Endothelial cell of umbilical vein (primary cell): ENCODE data around the gene CHRM2. TPM values are rescaled to one million over a fixed set of nuclear protein-coding genes. Genes with fewer than 3 reads are reported as not detected.
A peak's percentile ranks its signal among the peaks of the same experiment; 100 is the strongest.

ENCODE experiments used
- BruUV-seq: library from RNA; stranded (reverse); fragments of 400-500 nt; replicated peaks from 2 replicates; lab custom pipeline; 2021; lab: Mats Ljungman, UMichigan
- CTCF ChIA-PET: fragments of 300-600, 350-600 bp; sonication (Branson Sonifier 250); formaldehyde crosslinking; loops from one replicate; lab custom pipeline; 2021; ENCODE audit warnings: antibody characterized with exemption, inconsistent platforms; lab: Charles Lee
- POLR2A ChIA-PET: fragments of 300-600, 350-600 bp; sonication (Branson Sonifier 250); formaldehyde crosslinking; loops from one replicate; lab custom pipeline; 2021; ENCODE audit warnings: antibody characterized with exemption, inconsistent platforms; lab: Charles Lee
- DNase-seq: peaks from one replicate; pipeline ENCODE4 v3.0.0-alpha.2; 2011; ENCODE audit warnings: low read depth, low spot score
- FAIRE-seq: peaks from 2 replicates; lab custom pipeline; 2011; peaks lifted over from hg19 to GRCh38; lab: Jason Lieb, UNC
- H2AFZ ChIP-seq: 2 replicates; pipeline ENCODE4 v1.6.0; 2012; ENCODE audit warnings: low read depth, low read length, control low read depth, inconsistent platforms
- H3K27ac ChIP-seq: 2 replicates; pipeline ENCODE4 v1.5.1; 2011; ENCODE audit warnings: low read depth, mild to moderate bottlenecking, control low read depth, low read length, moderate library complexity; ENCODE audit not compliant: insufficient read depth
- H3K27me3 ChIP-seq, 2 experiments: 2 replicates each; pipeline versions ENCODE4 v1.6.0 to v1.6.1; 2011; ENCODE audit warnings: low read length in 2 of 2, mixed read lengths in 1 of 2; ENCODE audit not compliant: control insufficient read depth in 2 of 2, insufficient read depth in 2 of 2
- H3K36me3 ChIP-seq, 2 experiments: 2 replicates in 1 of 2; 3 replicates in 1 of 2; pipeline ENCODE4 v1.5.1; 2011; ENCODE audit warnings: low read length in 2 of 2, mild to moderate bottlenecking in 1 of 2, moderate library complexity in 1 of 2; ENCODE audit not compliant: control insufficient read depth in 2 of 2, insufficient read depth in 2 of 2; ENCODE audit errors: extremely low read depth in 1 of 2
- H3K4me1 ChIP-seq: 3 replicates; pipeline ENCODE4 v1.5.1; 2011; ENCODE audit warnings: mild to moderate bottlenecking, low read length; ENCODE audit not compliant: control insufficient read depth, insufficient read depth; ENCODE audit errors: extremely low read depth
- H3K4me2 ChIP-seq: 2 replicates; pipeline ENCODE4 v1.6.1; 2011; ENCODE audit warnings: low read length, control low read depth, mixed read lengths; ENCODE audit not compliant: insufficient read depth
- H3K4me3 ChIP-seq, 3 experiments: fragments of 200-600 bp in 1 of 3; sonication (generic), shearing (Covaris generic) in 1 of 3; replicated peaks in 1 of 3; 2 replicates each; pipeline ENCODE4 v1.5.1; 2011 to 2016; ENCODE audit warnings: control low read depth in 3 of 3, low read length in 3 of 3, mild to moderate bottlenecking in 2 of 3, inconsistent platforms in 1 of 3, low read depth in 1 of 3, moderate library complexity in 1 of 3; ENCODE audit not compliant: insufficient read depth in 1 of 3
- H3K79me2 ChIP-seq: 2 replicates; pipeline ENCODE4 v1.6.0; 2012; ENCODE audit warnings: low read length, inconsistent platforms; ENCODE audit not compliant: control insufficient read depth, insufficient read depth
- H3K9ac ChIP-seq: replicated peaks from 2 replicates; pipeline ENCODE3; 2011; ENCODE audit warnings: low read length, control low read depth; ENCODE audit not compliant: insufficient read depth; ENCODE audit errors: extremely low read depth
- H3K9me1 ChIP-seq: replicated peaks from 3 replicates; pipeline ENCODE4 v1.6.0; 2011; ENCODE audit warnings: mild to moderate bottlenecking, low read length; ENCODE audit not compliant: control insufficient read depth, insufficient read depth; ENCODE audit errors: extremely low read depth
- H3K9me3 ChIP-seq: replicated peaks from 2 replicates; pipeline ENCODE4 v1.5.1; 2012; ENCODE audit warnings: low read length, inconsistent platforms; ENCODE audit not compliant: control insufficient read depth, insufficient read depth
- H4K20me1 ChIP-seq: replicated peaks from 2 replicates; pipeline ENCODE3; 2011; ENCODE audit warnings: mild to moderate bottlenecking, low read length; ENCODE audit not compliant: control insufficient read depth, insufficient read depth; ENCODE audit errors: extremely low read depth
- EZH2 ChIP-seq: IDR thresholded peaks from 2 replicates; pipeline ENCODE4 v1.6.1; 2012; ENCODE audit warnings: borderline replicate concordance, low read depth, mild to moderate bottlenecking, moderate library complexity, low read length, inconsistent platforms; ENCODE audit not compliant: severe bottlenecking
- FOS ChIP-seq: IDR thresholded peaks from 2 replicates; pipeline ENCODE4 v1.6.1; 2011; ENCODE audit warnings: mild to moderate bottlenecking, low read length, moderate library complexity, borderline replicate concordance; ENCODE audit not compliant: insufficient read depth
- GATA2 ChIP-seq: IDR thresholded peaks from 2 replicates; pipeline ENCODE4 v1.7.0; 2011; ENCODE audit warnings: low read depth, mild to moderate bottlenecking, moderate library complexity, mixed read lengths, low read length; ENCODE audit not compliant: insufficient read length, insufficient read depth
- JUN ChIP-seq: IDR thresholded peaks from 2 replicates; pipeline ENCODE4 v1.6.1; 2011; ENCODE audit warnings: borderline replicate concordance, low read depth; ENCODE audit not compliant: insufficient read length, insufficient read depth
- MYC ChIP-seq: IDR thresholded peaks from one replicate; pipeline ENCODE4 v1.6.1; 2011; ENCODE audit warnings: mild to moderate bottlenecking, low read depth, low read length
- POLR2A ChIP-seq: IDR thresholded peaks from 2 replicates; pipeline ENCODE4 v1.6.1; 2012; ENCODE audit warnings: low read depth, mild to moderate bottlenecking, control low read depth, low read length
- POLR2AphosphoS5 ChIP-seq: IDR thresholded peaks from 2 replicates; pipeline ENCODE4 v1.6.1; 2012; ENCODE audit warnings: low read depth, mild to moderate bottlenecking, control low read depth, low read length, moderate library complexity; ENCODE audit not compliant: insufficient read depth
- dilution Hi-C: fragments of 300-500 bp; cut with MboI; formaldehyde crosslinking; loops from one replicate; pipeline ENCODE4 v1.15.0; 2019; ENCODE audit warnings: low sequenced_read_pairs; ENCODE audit not compliant: extremely low pct_ligation_motif_present
- intact Hi-C: fragments of 100-400 bp; cut with micrococcal nuclease; formaldehyde crosslinking; loops from one replicate; pipeline ENCODE4 v1.10.0; 2022
- polyA plus RNA-seq, 4 experiments: library from polyadenylated mRNA; depleted of rRNA in 3 of 4; stranded (reverse) in 3 of 4; unstranded in 1 of 4; fragments of >200 nt; gene quantifications; 2 replicates each; pipeline versions ENCODE4 v1.2.1 to v1.2.3, GENCODE V29; 2011 to 2012; ENCODE audit warnings: missing spikeins in 1 of 4
- total RNA-seq: library from RNA; stranded (reverse); gene quantifications from 2 replicates; pipeline ENCODE4 v1.2.3, GENCODE V29; 2021
- TF ChIP-seq, protein P1 (sequence below): IDR thresholded peaks from 2 replicates; pipeline ENCODE4 v1.6.1; 2011; ENCODE audit not compliant: insufficient read depth, insufficient read length
- TF ChIP-seq, protein P2 (sequence below), 2 donors: IDR thresholded peaks; 1 replicate in 1 of 2; 2 replicates in 1 of 2; pipeline ENCODE4 v1.5.1; 2011; ENCODE audit warnings: low read length in 2 of 2, mild to moderate bottlenecking in 2 of 2, moderate library complexity in 2 of 2, control low read depth in 1 of 2, inconsistent platforms in 1 of 2, low read depth in 1 of 2; ENCODE audit not compliant: insufficient read depth in 1 of 2; ENCODE audit errors: extremely low read depth in 1 of 2

The CHRM2 gene
- total and polyA plus RNA-seq, 2 donors (not counting 3 experiments of a cell fraction or from before 2014, with no cell fraction given) = not detected

- Histone ChIP-seq H4K20me1 (no peaks in the 10 kb centered on the region), H3K27ac (peak overlapping the region; percentile 70), H2AFZ (no peak overlapping the region), H3K4me3 (peak overlapping the region in 1 of 3 experiments; percentile 43), H3K9ac (peak overlapping the region; percentile 39), H3K27me3 (no peaks in the 10 kb centered on the region), H3K79me2 (no peaks in the 10 kb centered on the region), H3K4me2 (peak overlapping the region; percentile 83), H3K9me1 (no peaks in the 10 kb centered on the region), H3K36me3 (no peaks in the 10 kb centered on the region), H3K9me3 (no peaks in the 10 kb centered on the region), H3K4me1 (peaks cover 32% of the 10 kb centered on the region)
- dilution Hi-C loops = no loop called here
- intact Hi-C loops = loop anchor here (1.0 to 5.0 kb wide), 3 partner anchors 31 to 667 kb away; no protein-coding TSS in a partner anchor
- DNase-seq (peak; percentile 95), FAIRE-seq (peak; percentile 90)
- CTCF ChIA-PET = interaction anchor here (0.8 to 2.5 kb wide), 13 partner anchors 10 to 666 kb away, joined by 3 to 20 read pairs (median 4); partner anchors contain the start of gene CHRM2
- TF ChIP-seq MYC (no peak), JUN (peak; percentile 81), FOS (peak; percentile 68), GATA2 (peak; percentile 85), POLR2AphosphoS5 (peak; percentile 37)
- TF ChIP-seq, protein P1, sequence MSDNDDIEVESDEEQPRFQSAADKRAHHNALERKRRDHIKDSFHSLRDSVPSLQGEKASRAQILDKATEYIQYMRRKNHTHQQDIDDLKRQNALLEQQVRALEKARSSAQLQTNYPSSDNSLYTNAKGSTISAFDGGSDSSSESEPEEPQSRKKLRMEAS = no peak
- BruUV-seq = no TSS peak
- POLR2A ChIA-PET = interaction anchor here (0.6 to 0.9 kb wide), 3 partner anchors 13 to 32 kb away, joined by 3 to 4 read pairs (median 3); no protein-coding TSS in a partner anchor
Observed at GRCh38 chr7:136925556-136925955, 57.1 kb downstream of the CHRM2 start.

- no peaks in the 10 kb centered on the region for H3K9me3 ChIP-seq
- POLR2A ChIA-PET = no interaction called here
- H2AFZ ChIP-seq = no peak overlapping the region
- no peak for DNase-seq
- no peaks in the 10 kb centered on the region for H4K20me1 ChIP-seq
- H3K9me1 ChIP-seq = no peaks in the 10 kb centered on the region
- H3K79me2 ChIP-seq = no peaks in the 10 kb centered on the region
- peaks cover 14% of the 10 kb centered on the region for H3K4me1 ChIP-seq
- no peak for FAIRE-seq
- no peak overlapping the region for H3K4me2 ChIP-seq
- no peaks in the 10 kb centered on the region for H3K27me3 ChIP-seq
- no peak overlapping the region for H3K27ac ChIP-seq
- dilution Hi-C loops = no loop called here
- no peak overlapping the region for H3K4me3 ChIP-seq
- BruUV-seq = no TSS peak
- intact Hi-C loops = no loop called here
- CTCF ChIA-PET = no interaction called here
- no peak overlapping the region for H3K9ac ChIP-seq
- no peaks in the 10 kb centered on the region for H3K36me3 ChIP-seq
- TF ChIP-seq FOS = no peak
- TF ChIP-seq POLR2A = no peak
- TF ChIP-seq GATA2 = no peak
- no peak for TF ChIP-seq EZH2
- no peak for TF ChIP-seq JUN
- no peak for TF ChIP-seq MYC
- TF ChIP-seq, protein P1 = no peak
- TF ChIP-seq POLR2AphosphoS5 = no peak
- TF ChIP-seq, protein P2, sequence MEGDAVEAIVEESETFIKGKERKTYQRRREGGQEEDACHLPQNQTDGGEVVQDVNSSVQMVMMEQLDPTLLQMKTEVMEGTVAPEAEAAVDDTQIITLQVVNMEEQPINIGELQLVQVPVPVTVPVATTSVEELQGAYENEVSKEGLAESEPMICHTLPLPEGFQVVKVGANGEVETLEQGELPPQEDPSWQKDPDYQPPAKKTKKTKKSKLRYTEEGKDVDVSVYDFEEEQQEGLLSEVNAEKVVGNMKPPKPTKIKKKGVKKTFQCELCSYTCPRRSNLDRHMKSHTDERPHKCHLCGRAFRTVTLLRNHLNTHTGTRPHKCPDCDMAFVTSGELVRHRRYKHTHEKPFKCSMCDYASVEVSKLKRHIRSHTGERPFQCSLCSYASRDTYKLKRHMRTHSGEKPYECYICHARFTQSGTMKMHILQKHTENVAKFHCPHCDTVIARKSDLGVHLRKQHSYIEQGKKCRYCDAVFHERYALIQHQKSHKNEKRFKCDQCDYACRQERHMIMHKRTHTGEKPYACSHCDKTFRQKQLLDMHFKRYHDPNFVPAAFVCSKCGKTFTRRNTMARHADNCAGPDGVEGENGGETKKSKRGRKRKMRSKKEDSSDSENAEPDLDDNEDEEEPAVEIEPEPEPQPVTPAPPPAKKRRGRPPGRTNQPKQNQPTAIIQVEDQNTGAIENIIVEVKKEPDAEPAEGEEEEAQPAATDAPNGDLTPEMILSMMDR (IDR thresholded peaks at IDR 0.05; ENCODE audit: extremely low read depth in 1 of 2, insufficient read depth in 1 of 2, low read depth in 1 of 2, low read length in 2 of 2) = no peak
Observed at GRCh38 chr7:136931169-136931867, 62.9 kb downstream of the CHRM2 start.
